Smooth muscle cell (in vitro differentiated cells): ENCODE results near the gene SULT1C2. TPM values are rescaled to one million over a fixed set of nuclear protein-coding genes. Genes with fewer than 3 reads are reported as not detected.

ENCODE experiments used
- polyA plus RNA-seq: library from polyadenylated mRNA; unstranded; fragments of >200 nt; fragmentation: Nextera tagmentation; extraction: Ambion mirVana; gene quantifications from 2 replicates; pipeline ENCODE4 v1.2.1, GENCODE V29; 2016
- total RNA-seq: library from RNA; depleted of rRNA; stranded (reverse); fragments of >200 nt; gene quantifications from 2 replicates; pipeline ENCODE4 v1.2.3, GENCODE V29; 2014

SULT1C2 gene
- total and polyA plus RNA-seq, 2 experiments from 2014 or later, result not detected

Other genes starting within 250 kb of the SULT1C2 start
- gene SULT1C3, start 48.9 kb upstream of the SULT1C2 start, total RNA-seq, result not detected in 2 replicates
- not detected in 2 replicates for gene SULT1C3, start 48.9 kb upstream of the SULT1C2 start, polyA plus RNA-seq
- 3.9 and 9.2 TPM in 2 replicates for gene SULT1C4, start 89.1 kb downstream of the SULT1C2 start, total RNA-seq
- 4.7 and 5.5 TPM in 2 replicates for gene SULT1C4, start 89.1 kb downstream of the SULT1C2 start, polyA plus RNA-seq
- 36.3 and 36.4 TPM in 2 replicates for gene GCC2, start 160.3 kb downstream of the SULT1C2 start, total RNA-seq
- gene GCC2, start 160.3 kb downstream of the SULT1C2 start, polyA plus RNA-seq, result 18.3 and 33.9 TPM in 2 replicates
- 147 and 155 TPM in 2 replicates for gene LIMS1, start 245.6 kb downstream of the SULT1C2 start, total RNA-seq
- 56.9 and 63.1 TPM in 2 replicates for gene LIMS1, start 245.6 kb downstream of the SULT1C2 start, polyA plus RNA-seq